ENCODE results near the gene CCDC66. TPM values are rescaled to one million over a fixed set of nuclear protein-coding genes. Genes with fewer than 3 reads are reported as not detected.

CCDC66 gene
- total and polyA plus RNA-seq, 9 of the 15 experiments (the other 6 are each of a cell fraction or from before 2014, with no cell fraction given), result 21.5 to 46.5 (median 29.6) TPM

DNA sequence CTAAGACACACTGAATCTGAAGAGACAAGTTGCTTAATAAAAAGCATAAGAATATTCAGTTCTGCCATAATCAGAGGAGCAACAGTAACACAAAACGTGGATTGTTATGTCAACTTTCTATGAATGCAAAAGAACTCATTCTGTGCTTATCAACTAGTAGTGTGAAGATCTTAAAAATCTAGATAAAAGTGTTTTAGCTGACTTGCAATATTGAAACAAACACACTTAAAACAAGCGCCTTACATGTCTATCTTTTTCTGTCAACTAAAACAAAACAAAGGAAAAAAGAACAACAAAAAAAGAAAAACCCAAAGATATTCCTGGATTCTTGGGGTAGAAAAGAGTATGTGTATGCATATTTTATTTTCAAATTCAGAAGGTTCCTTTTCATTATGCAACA is 88.4 kb downstream of the CCDC66 start (continued):
- TF ChIP-seq, protein P1, sequence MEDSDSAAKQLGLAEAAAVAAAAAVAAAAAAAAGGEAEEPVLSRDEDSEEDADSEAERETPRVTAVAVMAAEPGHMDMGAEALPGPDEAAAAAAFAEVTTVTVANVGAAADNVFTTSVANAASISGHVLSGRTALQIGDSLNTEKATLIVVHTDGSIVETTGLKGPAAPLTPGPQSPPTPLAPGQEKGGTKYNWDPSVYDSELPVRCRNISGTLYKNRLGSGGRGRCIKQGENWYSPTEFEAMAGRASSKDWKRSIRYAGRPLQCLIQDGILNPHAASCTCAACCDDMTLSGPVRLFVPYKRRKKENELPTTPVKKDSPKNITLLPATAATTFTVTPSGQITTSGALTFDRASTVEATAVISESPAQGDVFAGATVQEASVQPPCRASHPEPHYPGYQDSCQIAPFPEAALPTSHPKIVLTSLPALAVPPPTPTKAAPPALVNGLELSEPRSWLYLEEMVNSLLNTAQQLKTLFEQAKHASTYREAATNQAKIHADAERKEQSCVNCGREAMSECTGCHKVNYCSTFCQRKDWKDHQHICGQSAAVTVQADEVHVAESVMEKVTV (CRISPR knock-in tag; IDR thresholded peaks at IDR 0.05), result no peak
- TF ChIP-seq, protein P2, sequence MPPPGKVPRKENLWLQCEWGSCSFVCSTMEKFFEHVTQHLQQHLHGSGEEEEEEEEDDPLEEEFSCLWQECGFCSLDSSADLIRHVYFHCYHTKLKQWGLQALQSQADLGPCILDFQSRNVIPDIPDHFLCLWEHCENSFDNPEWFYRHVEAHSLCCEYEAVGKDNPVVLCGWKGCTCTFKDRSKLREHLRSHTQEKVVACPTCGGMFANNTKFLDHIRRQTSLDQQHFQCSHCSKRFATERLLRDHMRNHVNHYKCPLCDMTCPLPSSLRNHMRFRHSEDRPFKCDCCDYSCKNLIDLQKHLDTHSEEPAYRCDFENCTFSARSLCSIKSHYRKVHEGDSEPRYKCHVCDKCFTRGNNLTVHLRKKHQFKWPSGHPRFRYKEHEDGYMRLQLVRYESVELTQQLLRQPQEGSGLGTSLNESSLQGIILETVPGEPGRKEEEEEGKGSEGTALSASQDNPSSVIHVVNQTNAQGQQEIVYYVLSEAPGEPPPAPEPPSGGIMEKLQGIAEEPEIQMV (tag; conservative IDR thresholded peaks at IDR 0.05; ENCODE audit: low read depth), result no peak
- no peak for TF ChIP-seq ZNF444 (CRISPR knock-in tag; IDR thresholded peaks at IDR 0.05)
- no peak for TF ChIP-seq POLR3G (IDR thresholded peaks at IDR 0.05; ENCODE audit: extremely low read depth, insufficient read length, insufficient replicate concordance)
- no peak for TF ChIP-seq SIN3B (IDR thresholded peaks at IDR 0.05; ENCODE audit: low read depth)
- TF ChIP-seq ZNF785 (CRISPR knock-in tag; IDR thresholded peaks at IDR 0.05), result no peak

DNA sequence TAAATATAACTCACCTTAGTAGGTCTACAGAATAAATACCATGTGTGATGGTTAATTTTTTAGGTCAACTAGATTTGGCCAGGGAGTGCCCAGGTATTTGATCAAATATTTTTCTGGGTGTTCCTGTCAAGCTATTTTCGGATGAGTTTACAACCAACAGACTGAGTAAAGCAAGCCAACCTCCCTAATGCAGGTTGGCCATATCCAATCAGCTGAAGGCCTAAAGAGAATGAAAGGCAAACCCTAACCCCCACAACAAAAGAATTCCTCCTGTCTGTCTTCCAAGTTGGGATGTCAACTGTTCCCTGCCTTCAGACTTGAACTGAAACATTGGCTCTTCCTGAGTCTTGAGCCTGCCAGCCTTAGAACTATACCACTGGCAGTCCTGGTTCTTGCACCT is 97.5 kb downstream of the CCDC66 start:
- no peak overlapping the region for H3K27ac ChIP-seq (ENCODE audit: extremely low read depth, low read depth, low read length)
- no peak for FAIRE-seq
- H3K9ac ChIP-seq (ENCODE audit: insufficient read depth in 1 of 2, low read depth in 2 of 2, low read length in 2 of 2), result no peak overlapping the region
- H4K20me1 ChIP-seq (replicated peaks; ENCODE audit: control insufficient read depth, insufficient read depth, low read length), result no peaks in the 10 kb centered on the region
- POLR2A ChIA-PET, result no interaction called here
- no TSS peak for BruUV-seq (replicated peaks)
- H3K9me3 ChIP-seq (replicated peaks; ENCODE audit: control insufficient read depth, insufficient read depth, low read depth, low read length), result no peaks in the 10 kb centered on the region
- peaks cover 60% of the 10 kb centered on the region; the same call in 2 of the 3 replicates for H3K36me3 ChIP-seq (ENCODE audit: control insufficient read depth, insufficient read depth, low read length)
- peaks cover 20% of the 10 kb centered on the region; the same call in 2 of the 3 replicates for H3K79me2 ChIP-seq (ENCODE audit: control insufficient read depth, insufficient read depth, low read length)
- 100% methylated on average over 1 of the region's 1 CpG for WGBS (ENCODE audit: insufficient coverage, low coverage, missing lambda C conversion rate)
- no peaks in the 10 kb centered on the region for H3K4me1 ChIP-seq (replicated peaks in 1 of 2; ENCODE audit: control insufficient read depth in 2 of 2, insufficient read depth in 2 of 2, low read length in 2 of 2)
- no peak overlapping the region for H2AFZ ChIP-seq (ENCODE audit: low read depth, low read length)
- no peak for ATAC-seq
- in situ Hi-C loops (cut with MboI) (no loop called here), intact Hi-C loops (cut with micrococcal nuclease) (no loop called here)
- no peaks in the 10 kb centered on the region for H3K27me3 ChIP-seq (ENCODE audit: control insufficient read depth in 2 of 2, insufficient read depth in 2 of 2, low read length in 2 of 2)
- DNase-seq (ENCODE audit: extremely low read depth in 1 of 4, low spot score in 3 of 4), result no peak
- CTCF ChIA-PET (ENCODE audit: low intra/inter-chr PET ratio), result no interaction called here
- H3K9me1 ChIP-seq (ENCODE audit: control insufficient read depth, insufficient read depth, low read length), result no peaks in the 10 kb centered on the region
- no peak overlapping the region for H3K4me3 ChIP-seq
- no peak overlapping the region for H3K4me2 ChIP-seq (ENCODE audit: insufficient read depth, low read length)
- TF ChIP-seq ZBTB1 (CRISPR knock-in tag; IDR thresholded peaks at IDR 0.05; ENCODE audit: borderline replicate concordance, low read depth) (no peak), MTA1 (IDR thresholded peaks at IDR 0.05; ENCODE audit: borderline replicate concordance) (no peak), ZNF184 (CRISPR knock-in tag; IDR thresholded peaks at IDR 0.05) (no peak), MEF2D (tag; conservative IDR thresholded peaks at IDR 0.05; ENCODE audit: low read depth) (no peak), TCF7L2 (IDR thresholded peaks at IDR 0.05; ENCODE audit: low read depth, low read length) (no peak), ZNF766 (CRISPR knock-in tag; conservative IDR thresholded peaks at IDR 0.05) (no peak), HIVEP1 (CRISPR knock-in tag; IDR thresholded peaks at IDR 0.05) (no peak), SMARCA5 (IDR thresholded peaks at IDR 0.05) (no peak), POLR2A (conservative IDR thresholded peaks at IDR 0.05) (no peak), NCOA2 (IDR thresholded peaks at IDR 0.05; ENCODE audit: partially characterized antibody in 2 of 2) (no peak), PHTF2 (CRISPR knock-in tag; IDR thresholded peaks at IDR 0.05) (no peak)
- TF ChIP-seq, protein P3, sequence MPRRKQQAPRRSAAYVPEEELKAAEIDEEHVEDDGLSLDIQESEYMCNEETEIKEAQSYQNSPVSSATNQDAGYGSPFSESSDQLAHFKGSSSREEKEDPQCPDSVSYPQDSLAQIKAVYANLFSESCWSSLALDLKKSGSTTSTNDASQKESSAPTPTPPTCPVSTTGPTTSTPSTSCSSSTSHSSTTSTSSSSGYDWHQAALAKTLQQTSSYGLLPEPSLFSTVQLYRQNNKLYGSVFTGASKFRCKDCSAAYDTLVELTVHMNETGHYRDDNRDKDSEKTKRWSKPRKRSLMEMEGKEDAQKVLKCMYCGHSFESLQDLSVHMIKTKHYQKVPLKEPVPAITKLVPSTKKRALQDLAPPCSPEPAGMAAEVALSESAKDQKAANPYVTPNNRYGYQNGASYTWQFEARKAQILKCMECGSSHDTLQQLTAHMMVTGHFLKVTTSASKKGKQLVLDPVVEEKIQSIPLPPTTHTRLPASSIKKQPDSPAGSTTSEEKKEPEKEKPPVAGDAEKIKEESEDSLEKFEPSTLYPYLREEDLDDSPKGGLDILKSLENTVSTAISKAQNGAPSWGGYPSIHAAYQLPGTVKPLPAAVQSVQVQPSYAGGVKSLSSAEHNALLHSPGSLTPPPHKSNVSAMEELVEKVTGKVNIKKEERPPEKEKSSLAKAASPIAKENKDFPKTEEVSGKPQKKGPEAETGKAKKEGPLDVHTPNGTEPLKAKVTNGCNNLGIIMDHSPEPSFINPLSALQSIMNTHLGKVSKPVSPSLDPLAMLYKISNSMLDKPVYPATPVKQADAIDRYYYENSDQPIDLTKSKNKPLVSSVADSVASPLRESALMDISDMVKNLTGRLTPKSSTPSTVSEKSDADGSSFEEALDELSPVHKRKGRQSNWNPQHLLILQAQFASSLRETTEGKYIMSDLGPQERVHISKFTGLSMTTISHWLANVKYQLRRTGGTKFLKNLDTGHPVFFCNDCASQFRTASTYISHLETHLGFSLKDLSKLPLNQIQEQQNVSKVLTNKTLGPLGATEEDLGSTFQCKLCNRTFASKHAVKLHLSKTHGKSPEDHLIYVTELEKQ (CRISPR knock-in tag; IDR thresholded peaks at IDR 0.05), result no peak

All from K562 (cell line).